ENCODE measurements around the gene CHI3L1.

Gene CHI3L1

GRCh38 chr1:203204756-203205155, 18.3 kb upstream of the CHI3L1 start:
- DNase-seq: no peak

- no peak for DNase-seq
These were observed 16.1 kb upstream of the CHI3L1 start for GRCh38 chr1:203202431-203203245.

GRCh38 chr1:203201516-203202205, 15.2 kb upstream of the CHI3L1 start:
- no peak for DNase-seq

GRCh38 chr1:203200916-203201315, 14.4 kb upstream of the CHI3L1 start:
- no peak for DNase-seq

- no peak for DNase-seq
These were observed 13.5 kb upstream of the CHI3L1 start for GRCh38 chr1:203199816-203200571.

- DNase-seq: no peak
These were observed 12.9 kb upstream of the CHI3L1 start for GRCh38 chr1:203199481-203199815.

GRCh38 chr1:203199002-203199401, 12.5 kb upstream of the CHI3L1 start:
- no peak for DNase-seq

GRCh38 chr1:203197625-203198024, 11.1 kb upstream of the CHI3L1 start:
- DNase-seq: no peak

GRCh38 chr1:203196371-203196770, 9.9 kb upstream of the CHI3L1 start:
- no peak for DNase-seq

- no peak for DNase-seq
These were observed 4.4 kb upstream of the CHI3L1 start for GRCh38 chr1:203190949-203191348.

GRCh38 chr1:203189951-203190352, 3.4 kb upstream of the CHI3L1 start:
- no peak for DNase-seq

GRCh38 chr1:203188686-203189232, 2.3 kb upstream of the CHI3L1 start:
- DNase-seq: no peak

- no peak for DNase-seq
These were observed 1.3 kb upstream of the CHI3L1 start for GRCh38 chr1:203187689-203188264.

GRCh38 chr1:203187304-203187685, 791 bp upstream of the CHI3L1 start:
- no peak for DNase-seq

- no peak for DNase-seq
These were observed 436 bp downstream of the CHI3L1 start for GRCh38 chr1:203186091-203186445.

- no peak for DNase-seq
These were observed 919 bp downstream of the CHI3L1 start for GRCh38 chr1:203185585-203185984.

- no peak for DNase-seq
These were observed 1.4 kb downstream of the CHI3L1 start for GRCh38 chr1:203185061-203185461.

GRCh38 chr1:203184467-203184866, 2.0 kb downstream of the CHI3L1 start:
- no peak for DNase-seq

- no peak for DNase-seq
These were observed 2.7 kb downstream of the CHI3L1 start for GRCh38 chr1:203183828-203184227.

- no peak for DNase-seq
These were observed 4.0 kb downstream of the CHI3L1 start for GRCh38 chr1:203182387-203182953.

GRCh38 chr1:203181586-203182386, 4.7 kb downstream of the CHI3L1 start:
- no peak for DNase-seq
